ENCODE measurements around the gene ZRANB2.

Gene ZRANB2

DNA sequence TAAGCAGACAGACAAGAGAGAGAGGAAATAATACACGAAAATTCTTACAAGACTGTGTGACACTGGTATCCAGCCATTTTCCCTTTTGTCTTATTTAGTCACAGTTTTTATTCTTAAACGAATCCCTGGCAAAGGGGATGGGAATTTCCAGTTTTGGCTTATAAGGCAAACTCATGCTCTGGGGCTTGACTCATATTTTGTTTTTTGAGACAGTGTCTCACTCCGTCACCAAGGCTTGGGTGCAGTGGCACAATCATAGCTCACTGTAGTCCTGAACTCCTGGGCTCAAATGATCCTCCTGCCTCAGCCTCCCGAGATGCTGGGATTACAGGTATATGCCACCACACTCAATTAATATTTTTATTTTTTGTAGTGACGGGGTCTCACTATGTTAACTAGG, 65.1 kb downstream of the ZRANB2 start:
- H3K27me3 ChIP-seq = no peaks in the 10 kb centered on the region
- no peak overlapping the region for H3K4me3 ChIP-seq (ENCODE audit: low read depth, low read length)
- TF ChIP-seq, protein P1, sequence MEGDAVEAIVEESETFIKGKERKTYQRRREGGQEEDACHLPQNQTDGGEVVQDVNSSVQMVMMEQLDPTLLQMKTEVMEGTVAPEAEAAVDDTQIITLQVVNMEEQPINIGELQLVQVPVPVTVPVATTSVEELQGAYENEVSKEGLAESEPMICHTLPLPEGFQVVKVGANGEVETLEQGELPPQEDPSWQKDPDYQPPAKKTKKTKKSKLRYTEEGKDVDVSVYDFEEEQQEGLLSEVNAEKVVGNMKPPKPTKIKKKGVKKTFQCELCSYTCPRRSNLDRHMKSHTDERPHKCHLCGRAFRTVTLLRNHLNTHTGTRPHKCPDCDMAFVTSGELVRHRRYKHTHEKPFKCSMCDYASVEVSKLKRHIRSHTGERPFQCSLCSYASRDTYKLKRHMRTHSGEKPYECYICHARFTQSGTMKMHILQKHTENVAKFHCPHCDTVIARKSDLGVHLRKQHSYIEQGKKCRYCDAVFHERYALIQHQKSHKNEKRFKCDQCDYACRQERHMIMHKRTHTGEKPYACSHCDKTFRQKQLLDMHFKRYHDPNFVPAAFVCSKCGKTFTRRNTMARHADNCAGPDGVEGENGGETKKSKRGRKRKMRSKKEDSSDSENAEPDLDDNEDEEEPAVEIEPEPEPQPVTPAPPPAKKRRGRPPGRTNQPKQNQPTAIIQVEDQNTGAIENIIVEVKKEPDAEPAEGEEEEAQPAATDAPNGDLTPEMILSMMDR (IDR thresholded peaks at IDR 0.05; ENCODE audit: low read depth, low read length) = no peak
- H3K36me3 ChIP-seq = no peaks in the 10 kb centered on the region
- H3K4me1 ChIP-seq = peaks cover 5% of the 10 kb centered on the region
- H3K9me3 ChIP-seq = no peaks in the 10 kb centered on the region
- DNase-seq = no peak

DNA sequence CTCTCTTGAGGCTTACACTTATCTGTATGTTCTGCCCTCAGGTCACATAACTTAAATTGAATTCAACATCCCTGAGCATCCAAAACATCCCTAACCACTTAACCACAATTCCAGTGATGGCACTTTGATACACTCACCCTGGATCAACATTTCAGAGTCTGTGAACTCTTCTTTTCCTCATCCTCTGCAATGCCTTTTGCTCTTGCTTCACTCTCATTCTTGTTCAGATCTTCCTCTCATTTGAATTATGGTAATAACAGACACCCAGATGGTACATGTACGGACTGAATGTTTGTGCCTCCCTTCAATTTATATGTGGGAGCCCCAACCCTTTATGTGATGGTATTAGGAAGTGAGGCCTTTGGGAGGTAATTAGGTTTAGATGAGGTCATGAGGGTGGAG, 66.7 kb downstream of the ZRANB2 start:
- TF ChIP-seq, protein P1 (IDR thresholded peaks at IDR 0.05; ENCODE audit: low read depth, low read length) = no peak
- H3K4me3 ChIP-seq (ENCODE audit: low read depth, low read length) = no peak overlapping the region
- no peaks in the 10 kb centered on the region for H3K27me3 ChIP-seq
- no peaks in the 10 kb centered on the region for H3K9me3 ChIP-seq
- H3K4me1 ChIP-seq = peaks cover 3% of the 10 kb centered on the region
- no peaks in the 10 kb centered on the region for H3K36me3 ChIP-seq
- no peak for DNase-seq

Data from BE2C (cell line).